ENCODE results near the gene KRTAP2-1. TPM values are rescaled to one million over a fixed set of nuclear protein-coding genes. Genes with fewer than 3 reads are reported as not detected.
"Not testable (repeated sequence)": the region's sequence is repeated elsewhere in the genome, so short reads cannot be mapped to it uniquely, and the experiment has no call there.

The KRTAP2-1 gene
- total RNA-seq, 1 donor, result not detected

GRCh38 chr17:41009936-41010335, 37.2 kb downstream of the KRTAP2-1 start:
- no peak overlapping the region for H3K4me3 ChIP-seq (ENCODE audit: low read depth, low read length)
- no peak for TF ChIP-seq CTCF (IDR thresholded peaks at IDR 0.05; ENCODE audit: insufficient read depth, low read length)
- DNase-seq (ENCODE audit: low read depth), result no peak

GRCh38 chr17:41009301-41009760, 37.8 kb downstream of the KRTAP2-1 start:
- H3K4me3 ChIP-seq (ENCODE audit: low read depth, low read length), result no peak overlapping the region
- no peak for TF ChIP-seq CTCF (IDR thresholded peaks at IDR 0.05; ENCODE audit: insufficient read depth, low read length)
- no peak for DNase-seq (ENCODE audit: low read depth)

GRCh38 chr17:41008811-41009210, 38.3 kb downstream of the KRTAP2-1 start, which contains the start of gene KRTAP3-1:
Gene KRTAP3-1 (minus strand): TSS chr17:41009128. CDS start chr17:41009074, 54 bp downstream.
- TF ChIP-seq CTCF (IDR thresholded peaks at IDR 0.05; ENCODE audit: insufficient read depth, low read length), result no peak
- H3K4me3 ChIP-seq (ENCODE audit: low read depth, low read length), result no peak within 1 kb of the TSS
- DNase-seq (ENCODE audit: low read depth), result no peak

GRCh38 chr17:41004397-41004796, 42.7 kb downstream of the KRTAP2-1 start:
- DNase-seq (ENCODE audit: low read depth), result no peak
- no peak for TF ChIP-seq CTCF (IDR thresholded peaks at IDR 0.05; ENCODE audit: insufficient read depth, low read length)
- no peak overlapping the region for H3K4me3 ChIP-seq (ENCODE audit: low read depth, low read length)

GRCh38 chr17:41003926-41004325, 43.2 kb downstream of the KRTAP2-1 start:
- TF ChIP-seq CTCF (IDR thresholded peaks at IDR 0.05; ENCODE audit: insufficient read depth, low read length), result no peak
- H3K4me3 ChIP-seq (ENCODE audit: low read depth, low read length), result no peak overlapping the region
- DNase-seq (ENCODE audit: low read depth), result no peak

- TF ChIP-seq CTCF (IDR thresholded peaks at IDR 0.05; ENCODE audit: insufficient read depth, low read length), result no peak
- DNase-seq (ENCODE audit: low read depth), result no peak
- H3K4me3 ChIP-seq (ENCODE audit: low read depth, low read length), result no peak overlapping the region
Observed at GRCh38 chr17:41002814-41003213, 44.3 kb downstream of the KRTAP2-1 start.

GRCh38 chr17:41001795-41002194, 45.3 kb downstream of the KRTAP2-1 start:
- no peak for TF ChIP-seq CTCF (IDR thresholded peaks at IDR 0.05; ENCODE audit: insufficient read depth, low read length)
- DNase-seq (ENCODE audit: low read depth), result no peak
- no peak overlapping the region for H3K4me3 ChIP-seq (ENCODE audit: low read depth, low read length)

GRCh38 chr17:40999563-40999962, 47.6 kb downstream of the KRTAP2-1 start, which contains the start of gene KRTAP3-2:
Gene KRTAP3-2 (minus strand): TSS chr17:40999906. CDS start chr17:40999853, 53 bp downstream.
- DNase-seq (ENCODE audit: low read depth); H3K4me3 ChIP-seq (ENCODE audit: low read depth, low read length): not testable (repeated sequence)

All from fibroblast of the aortic adventitia (primary cell).